HG03571 (cell line): ENCODE measurements around the gene ASTN2.

ENCODE experiments used
- ATAC-seq: cut with Tn5 transposase; IDR thresholded peaks from one replicate; pipeline ENCODE4 v1.9.1; 2021; ENCODE audit not compliant: unreplicated experiment

ASTN2 gene

DNA sequence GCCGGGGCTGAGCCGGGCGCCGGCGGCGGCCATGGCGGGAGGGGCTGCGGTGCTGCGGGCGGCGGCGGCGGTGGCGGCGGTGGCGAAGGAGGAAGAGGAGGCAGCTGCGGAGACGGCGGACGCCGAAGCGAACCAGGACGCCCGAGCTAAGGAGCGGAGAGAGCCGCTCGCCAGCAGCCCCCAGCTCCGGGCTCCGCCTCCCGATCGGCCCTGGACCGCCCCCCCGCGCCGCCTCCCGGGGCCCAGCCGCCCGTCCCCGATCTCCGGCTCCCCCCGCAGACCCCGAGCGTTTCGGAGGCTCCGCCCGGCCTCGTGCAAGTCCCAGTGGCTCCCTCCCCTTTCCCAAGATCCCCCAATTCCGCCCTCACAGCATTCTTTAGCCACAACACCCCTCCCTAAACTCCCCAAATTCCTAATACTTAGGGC lies at the start of gene ASTN2:
ASTN2 (minus strand) TSS at position 152 of the 426 bp plus-strand sequence; CDS start at position 33, 119 bp downstream.
- ATAC-seq, result no peak

- ATAC-seq, result no peak
Measured at GRCh38 chr9:117462861-117463260, 48.0 kb upstream of the ASTN2 start.

DNA sequence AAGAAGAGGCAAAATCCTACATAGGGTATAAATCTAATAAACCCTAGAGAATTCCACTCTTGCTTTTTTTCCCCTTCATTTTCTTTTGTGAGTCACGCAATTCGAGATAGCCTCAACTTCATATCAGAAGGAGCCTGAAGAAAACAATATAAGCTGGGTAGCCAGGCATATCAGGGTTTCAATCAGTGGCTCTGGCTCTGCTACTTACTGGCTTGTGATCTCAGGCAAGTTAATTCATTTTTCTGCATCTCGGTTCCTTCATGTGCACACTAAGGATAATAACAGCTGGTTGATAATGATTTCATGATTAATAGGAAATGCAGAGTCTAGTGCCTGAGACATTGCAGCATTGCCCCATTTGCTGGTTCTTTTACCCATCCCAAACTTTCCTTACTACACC lies 46.5 kb upstream of the ASTN2 start:
- no peak for ATAC-seq

DNA sequence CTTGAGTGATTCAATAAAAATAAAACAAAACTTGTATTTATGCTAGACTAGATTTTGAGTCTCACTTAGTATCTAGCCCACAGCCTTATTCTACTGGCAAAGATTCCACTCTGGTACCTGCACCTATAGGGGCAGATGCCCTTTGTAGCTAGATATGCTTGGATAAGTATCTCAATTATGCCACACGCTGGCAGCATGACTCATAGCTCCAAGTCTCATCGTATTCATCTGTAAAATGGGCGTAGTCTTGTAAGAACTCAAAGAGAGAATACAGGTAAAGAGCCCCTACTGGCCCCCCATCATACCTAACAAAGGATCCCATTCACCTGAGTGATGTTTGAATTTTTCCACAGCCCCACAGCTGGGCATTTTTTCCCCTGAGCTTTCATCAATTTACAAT lies 45.9 kb upstream of the ASTN2 start:
- no peak for ATAC-seq

- no peak for ATAC-seq
Measured at GRCh38 chr9:117459913-117460312, 45.1 kb upstream of the ASTN2 start.

GRCh38 chr9:117458066-117458465 lies 43.2 kb upstream of the ASTN2 start:
- ATAC-seq, result no peak

GRCh38 chr9:117454711-117455110 lies 39.9 kb upstream of the ASTN2 start:
- ATAC-seq, result no peak

- no peak for ATAC-seq
Measured at GRCh38 chr9:117453737-117454136, 38.9 kb upstream of the ASTN2 start.

GRCh38 chr9:117451311-117451710 lies 36.5 kb upstream of the ASTN2 start:
- no peak for ATAC-seq

DNA sequence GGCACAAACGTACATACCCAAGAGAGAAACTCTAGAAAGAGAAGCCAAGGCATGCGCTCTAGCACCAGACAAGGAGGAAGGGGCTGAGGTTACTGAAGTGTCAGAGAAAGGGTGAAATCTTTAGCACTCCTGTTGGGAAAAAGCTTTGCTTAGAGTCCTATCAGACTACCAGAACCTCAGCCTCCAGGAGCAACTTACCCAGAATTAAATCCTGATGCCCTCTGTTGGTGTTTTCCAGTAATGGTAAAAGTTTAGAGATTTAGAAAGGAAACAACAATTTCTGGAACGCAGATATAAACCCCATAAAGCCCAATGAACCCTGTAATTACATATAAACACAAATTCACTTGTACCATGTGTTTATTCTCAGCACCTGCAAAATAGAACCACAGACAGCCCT lies 33.2 kb upstream of the ASTN2 start:
- ATAC-seq, result no peak

DNA sequence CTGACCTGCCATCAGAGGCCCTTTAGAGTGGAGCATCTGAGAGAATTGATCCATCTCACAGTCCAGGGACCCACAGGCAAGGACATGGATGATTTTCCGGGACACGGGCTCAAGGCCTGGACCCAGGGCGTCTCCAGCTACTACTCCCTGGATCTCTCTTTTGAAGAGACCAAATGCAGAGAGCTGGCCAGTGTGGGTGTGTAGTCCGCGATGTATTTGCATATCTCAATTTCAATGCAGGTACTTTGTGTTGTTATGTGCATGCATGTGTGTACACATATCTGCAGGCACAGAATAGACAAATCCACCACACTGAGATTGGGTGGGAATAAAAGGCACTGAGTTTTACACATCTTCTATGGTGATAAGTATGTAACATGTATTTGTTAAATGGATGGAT lies 30.8 kb upstream of the ASTN2 start:
- ATAC-seq, result no peak

DNA sequence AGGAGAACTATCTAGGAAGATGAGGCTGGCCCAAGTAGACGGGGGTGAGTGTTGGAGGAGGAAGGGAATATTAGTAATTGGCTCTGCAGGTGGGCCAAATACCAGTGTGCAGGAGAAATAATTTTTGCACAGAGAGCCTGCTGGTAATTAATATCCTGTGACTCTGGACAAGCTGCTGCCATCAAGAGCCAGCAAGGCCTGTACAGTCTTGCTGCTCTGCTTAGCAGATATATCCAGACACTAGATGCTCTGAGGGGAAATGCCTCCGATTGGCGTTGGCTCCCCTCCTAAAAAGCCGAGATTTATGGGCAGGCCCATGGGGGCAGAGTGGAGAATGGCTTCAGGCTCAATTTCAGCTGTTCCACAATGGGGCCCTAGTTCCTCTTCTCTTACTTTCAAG lies 29.6 kb upstream of the ASTN2 start:
- ATAC-seq, result no peak

GRCh38 chr9:117437283-117437682 lies 22.4 kb upstream of the ASTN2 start:
- ATAC-seq, result no peak

- ATAC-seq, result no peak
Measured at GRCh38 chr9:117435630-117436261, 20.9 kb upstream of the ASTN2 start.

DNA sequence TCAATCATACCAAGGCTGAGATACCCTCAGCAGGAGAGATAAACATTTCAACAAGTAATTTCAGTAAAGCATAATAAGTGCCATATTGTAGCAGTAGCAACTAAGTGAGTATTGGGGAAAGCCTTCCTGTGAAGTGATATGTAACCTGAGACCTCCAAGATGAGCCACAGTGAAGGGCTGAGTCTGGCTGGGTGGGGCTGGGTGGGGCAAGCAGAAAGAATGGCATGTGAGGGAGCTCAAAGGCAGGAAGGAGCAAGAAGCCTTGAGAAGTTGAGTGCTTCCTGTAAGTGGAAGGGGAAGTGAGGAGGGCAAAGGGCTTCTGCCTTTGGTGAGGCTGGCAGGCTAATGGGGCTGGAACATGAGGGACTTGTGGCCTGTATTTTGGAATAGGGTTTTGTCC lies 19.7 kb upstream of the ASTN2 start:
- no peak for ATAC-seq

DNA sequence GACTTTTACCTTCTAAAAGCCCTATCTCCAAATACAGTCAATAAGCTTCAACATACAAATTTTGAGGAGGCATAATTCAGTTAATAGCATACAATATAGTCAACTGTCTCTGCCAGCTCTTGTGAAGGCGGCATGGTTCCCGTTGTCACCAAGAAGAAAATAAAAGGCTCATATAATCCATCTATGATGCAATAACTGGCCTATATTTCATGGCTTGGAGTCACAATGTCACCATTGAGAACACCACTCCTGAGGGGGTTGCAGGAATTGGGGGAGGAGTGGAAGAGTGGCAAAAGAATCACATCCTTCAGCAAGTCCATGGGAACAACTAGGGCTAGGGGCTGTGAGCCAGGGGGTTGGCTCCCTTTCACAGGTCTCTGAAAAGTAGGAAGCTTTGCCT lies 16.0 kb upstream of the ASTN2 start:
- ATAC-seq, result no peak

- ATAC-seq, result no peak
Measured at GRCh38 chr9:117427357-117427913, 12.6 kb upstream of the ASTN2 start.

DNA sequence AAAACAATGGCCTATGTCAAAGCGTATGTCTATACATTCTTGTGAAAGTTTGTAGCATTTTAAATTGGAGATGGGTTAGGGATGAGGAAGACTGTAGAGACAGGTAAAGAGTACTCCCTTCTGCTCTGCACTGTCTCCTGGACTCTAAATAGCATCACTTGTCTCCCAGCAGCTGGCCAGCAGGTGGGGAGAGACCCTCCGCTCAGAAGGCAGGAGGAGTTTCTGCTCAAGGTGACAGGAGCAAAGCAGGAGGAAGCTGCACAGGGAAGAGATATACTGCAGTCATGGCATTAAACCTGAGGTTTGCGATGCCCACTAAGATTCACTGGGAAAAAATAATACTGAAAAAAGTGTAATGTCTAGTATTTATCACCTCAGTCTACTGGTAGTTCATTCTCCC lies 10.7 kb upstream of the ASTN2 start:
- no peak for ATAC-seq

- ATAC-seq, result no peak
Measured at GRCh38 chr9:117424291-117424690, 9.4 kb upstream of the ASTN2 start.

DNA sequence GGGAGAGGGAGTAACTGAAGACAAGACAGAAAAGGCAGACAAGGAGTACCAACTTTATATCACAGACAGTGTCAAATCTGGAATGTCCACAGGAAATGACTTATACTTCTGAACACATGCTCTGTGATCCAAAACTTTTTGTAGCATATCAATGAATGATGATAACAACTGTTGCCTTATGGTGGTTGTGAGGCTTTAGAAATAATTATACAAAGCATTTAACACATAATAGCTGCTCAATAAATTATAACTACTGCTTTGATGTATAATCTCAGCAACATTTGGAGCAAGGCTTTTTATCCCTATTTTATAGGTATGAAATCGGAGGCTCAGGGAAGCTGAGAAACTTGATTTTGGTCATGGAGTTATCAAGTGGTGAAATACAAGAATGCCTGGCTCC lies 3.3 kb upstream of the ASTN2 start:
- no peak for ATAC-seq

DNA sequence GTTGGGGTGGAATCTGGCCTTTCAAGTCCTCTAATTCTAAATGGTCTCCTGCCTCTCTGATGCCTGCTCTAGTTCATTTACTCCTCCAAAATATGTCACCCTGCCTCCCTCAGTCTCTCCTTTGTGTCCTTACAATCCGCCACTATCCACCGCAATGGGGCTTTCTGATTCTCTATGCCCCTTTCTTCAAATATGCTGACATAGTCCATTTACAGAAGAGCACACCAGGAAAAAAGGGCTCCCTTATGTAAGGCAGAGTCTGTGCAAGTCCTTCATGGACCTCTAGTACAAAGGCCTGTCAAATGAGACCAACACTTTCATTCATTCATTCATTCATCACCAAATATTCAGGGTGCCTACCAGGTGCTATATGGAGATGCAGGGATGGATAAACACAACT lies 2.0 kb upstream of the ASTN2 start:
- no peak for ATAC-seq

- ATAC-seq, result no peak
Measured at GRCh38 chr9:117415358-117415914, 579 bp upstream of the ASTN2 start.
